Measurements from ENCODE around the gene PNP. TPM values are rescaled to one million over a fixed set of nuclear protein-coding genes. Genes with fewer than 3 reads are reported as not detected.

PNP gene
- total and polyA plus RNA-seq, 2 donors (not counting 3 experiments of a cell fraction or from before 2014, with no cell fraction given): 245 to 271 TPM

DNA sequence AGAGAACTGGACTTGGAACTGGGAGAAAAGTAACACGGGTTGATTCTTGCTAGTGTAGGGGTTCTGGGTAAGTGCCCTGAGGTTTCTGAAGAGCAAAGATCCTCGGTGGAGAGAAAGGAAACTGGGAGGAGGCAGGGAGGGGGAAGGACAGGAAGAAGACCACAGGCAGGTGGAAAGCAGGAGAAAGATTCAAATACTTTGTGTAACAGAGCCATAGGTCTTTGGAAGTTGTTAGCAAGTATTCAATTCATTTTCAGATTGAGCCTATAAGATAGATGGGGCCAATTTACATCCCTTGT lies 1.3 kb downstream of the PNP start:
- intact Hi-C loops (cut with micrococcal nuclease) (no loop called here), dilution Hi-C loops (cut with MboI; ENCODE audit: extremely low pct_ligation_motif_present, low sequenced_read_pairs) (loop anchor here (10.0 kb wide), 1 partner anchor 116 kb away; no protein-coding TSS in a partner anchor)
- H3K27ac ChIP-seq (ENCODE audit: insufficient read depth, low read depth, low read length): peak overlapping the region; percentile 76
- H2AFZ ChIP-seq (ENCODE audit: low read depth, low read length): no peak overlapping the region
- peaks cover 59% of the 10 kb centered on the region for H3K79me2 ChIP-seq (ENCODE audit: control insufficient read depth, insufficient read depth, low read length)
- H3K9me3 ChIP-seq (replicated peaks; ENCODE audit: control insufficient read depth, insufficient read depth, low read length): no peaks in the 10 kb centered on the region
- peaks cover 16 to 17% of the 10 kb centered on the region in 2 experiments for H3K36me3 ChIP-seq (ENCODE audit: control insufficient read depth in 2 of 2, extremely low read depth in 1 of 2, insufficient read depth in 2 of 2, low read length in 2 of 2)
- H3K9ac ChIP-seq (replicated peaks; ENCODE audit: extremely low read depth, insufficient read depth, low read length): peak overlapping the region; percentile 83
- TF ChIP-seq, protein P1, sequence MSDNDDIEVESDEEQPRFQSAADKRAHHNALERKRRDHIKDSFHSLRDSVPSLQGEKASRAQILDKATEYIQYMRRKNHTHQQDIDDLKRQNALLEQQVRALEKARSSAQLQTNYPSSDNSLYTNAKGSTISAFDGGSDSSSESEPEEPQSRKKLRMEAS (IDR thresholded peaks at IDR 0.05; ENCODE audit: insufficient read depth, insufficient read length): no peak
- TF ChIP-seq, protein P2, sequence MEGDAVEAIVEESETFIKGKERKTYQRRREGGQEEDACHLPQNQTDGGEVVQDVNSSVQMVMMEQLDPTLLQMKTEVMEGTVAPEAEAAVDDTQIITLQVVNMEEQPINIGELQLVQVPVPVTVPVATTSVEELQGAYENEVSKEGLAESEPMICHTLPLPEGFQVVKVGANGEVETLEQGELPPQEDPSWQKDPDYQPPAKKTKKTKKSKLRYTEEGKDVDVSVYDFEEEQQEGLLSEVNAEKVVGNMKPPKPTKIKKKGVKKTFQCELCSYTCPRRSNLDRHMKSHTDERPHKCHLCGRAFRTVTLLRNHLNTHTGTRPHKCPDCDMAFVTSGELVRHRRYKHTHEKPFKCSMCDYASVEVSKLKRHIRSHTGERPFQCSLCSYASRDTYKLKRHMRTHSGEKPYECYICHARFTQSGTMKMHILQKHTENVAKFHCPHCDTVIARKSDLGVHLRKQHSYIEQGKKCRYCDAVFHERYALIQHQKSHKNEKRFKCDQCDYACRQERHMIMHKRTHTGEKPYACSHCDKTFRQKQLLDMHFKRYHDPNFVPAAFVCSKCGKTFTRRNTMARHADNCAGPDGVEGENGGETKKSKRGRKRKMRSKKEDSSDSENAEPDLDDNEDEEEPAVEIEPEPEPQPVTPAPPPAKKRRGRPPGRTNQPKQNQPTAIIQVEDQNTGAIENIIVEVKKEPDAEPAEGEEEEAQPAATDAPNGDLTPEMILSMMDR (IDR thresholded peaks at IDR 0.05; ENCODE audit: extremely low read depth in 1 of 2, insufficient read depth in 1 of 2, low read depth in 1 of 2, low read length in 2 of 2): no peak
- TF ChIP-seq JUN (IDR thresholded peaks at IDR 0.05; ENCODE audit: borderline replicate concordance, insufficient read depth, insufficient read length, low read depth): no peak
- peaks cover 0 to 2% of the 10 kb centered on the region in 2 experiments for H3K27me3 ChIP-seq (ENCODE audit: control insufficient read depth in 2 of 2, insufficient read depth in 2 of 2, low read length in 2 of 2)
- POLR2A ChIA-PET: interaction anchor here (1.2 to 4.2 kb wide), 9 partner anchors 9 to 213 kb away, joined by 3 to 32 read pairs (median 9); partner anchors contain the start of genes APEX1, OSGEP, PARP2 and PIP4P1
- no peaks in the 10 kb centered on the region for H3K9me1 ChIP-seq (replicated peaks; ENCODE audit: control insufficient read depth, extremely low read depth, insufficient read depth, low read length)
- H3K4me2 ChIP-seq (ENCODE audit: insufficient read depth, low read length): peak overlapping the region; percentile 94
- peak overlapping the region; percentile 60 to 94 (median 77) for H3K4me3 ChIP-seq (replicated peaks in 1 of 3; ENCODE audit: insufficient read depth in 1 of 3, low read depth in 1 of 3, low read length in 3 of 3)
- DNase-seq (ENCODE audit: low read depth, low spot score) (no peak), FAIRE-seq (peak; percentile 43)
- CTCF ChIA-PET: interaction anchor here (1.4 to 2.7 kb wide), 4 partner anchors 12 to 136 kb away, joined by 4 to 16 read pairs (median 4); no protein-coding TSS in a partner anchor
- BruUV-seq (replicated peaks): no TSS peak
- H4K20me1 ChIP-seq (replicated peaks; ENCODE audit: control insufficient read depth, extremely low read depth, insufficient read depth, low read length): no peaks in the 10 kb centered on the region
- peaks cover 24% of the 10 kb centered on the region for H3K4me1 ChIP-seq (ENCODE audit: control insufficient read depth, extremely low read depth, insufficient read depth, low read length)

- Histone ChIP-seq H3K4me1 (ENCODE audit: control insufficient read depth, extremely low read depth, insufficient read depth, low read length) (peaks cover 40% of the 10 kb centered on the region), H3K9me1 (replicated peaks; ENCODE audit: control insufficient read depth, extremely low read depth, insufficient read depth, low read length) (no peaks in the 10 kb centered on the region), H3K4me2 (ENCODE audit: insufficient read depth, low read length) (no peak overlapping the region), H2AFZ (ENCODE audit: low read depth, low read length) (no peak overlapping the region), H3K9me3 (replicated peaks; ENCODE audit: control insufficient read depth, insufficient read depth, low read length) (no peaks in the 10 kb centered on the region), H3K4me3 (replicated peaks in 1 of 3; ENCODE audit: insufficient read depth in 1 of 3, low read depth in 1 of 3, low read length in 3 of 3) (no peak overlapping the region), H3K36me3 (ENCODE audit: control insufficient read depth in 2 of 2, extremely low read depth in 1 of 2, insufficient read depth in 2 of 2, low read length in 2 of 2) (peaks cover 25 to 27% of the 10 kb centered on the region in 2 experiments), H3K27me3 (ENCODE audit: control insufficient read depth in 2 of 2, insufficient read depth in 2 of 2, low read length in 2 of 2) (no peaks in the 10 kb centered on the region), H3K79me2 (ENCODE audit: control insufficient read depth, insufficient read depth, low read length) (peaks cover 59% of the 10 kb centered on the region), H4K20me1 (replicated peaks; ENCODE audit: control insufficient read depth, extremely low read depth, insufficient read depth, low read length) (no peaks in the 10 kb centered on the region), H3K9ac (replicated peaks; ENCODE audit: extremely low read depth, insufficient read depth, low read length) (no peak overlapping the region), H3K27ac (ENCODE audit: insufficient read depth, low read depth, low read length) (no peak overlapping the region)
- ChIA-PET POLR2A (interaction anchor here (1.0 kb wide), 1 partner anchor 130 kb away, joined by 3 read pairs; no protein-coding TSS in a partner anchor), CTCF (interaction anchor here (1.4 kb wide), 1 partner anchor 11 kb away, joined by 4 read pairs; the partner anchor contains the start of gene PIP4P1)
- FAIRE-seq (no peak), DNase-seq (ENCODE audit: low read depth, low spot score) (no peak)
- dilution Hi-C loops (cut with MboI; ENCODE audit: extremely low pct_ligation_motif_present, low sequenced_read_pairs): loop anchor here (10.0 kb wide), 1 partner anchor 118 kb away; no protein-coding TSS in a partner anchor
- intact Hi-C loops (cut with micrococcal nuclease): no loop called here
- TF ChIP-seq FOS (IDR thresholded peaks at IDR 0.05; ENCODE audit: borderline replicate concordance, insufficient read depth, low read length) (no peak), EZH2 (IDR thresholded peaks at IDR 0.05; ENCODE audit: borderline replicate concordance, low read depth, low read length, severe bottlenecking) (no peak), POLR2AphosphoS5 (IDR thresholded peaks at IDR 0.05; ENCODE audit: insufficient read depth, low read depth, low read length) (no peak), GATA2 (IDR thresholded peaks at IDR 0.05; ENCODE audit: insufficient read depth, insufficient read length, low read depth, low read length) (no peak), POLR2A (IDR thresholded peaks at IDR 0.05; ENCODE audit: low read depth, low read length) (no peak), MYC (IDR thresholded peaks at IDR 0.05; ENCODE audit: low read depth, low read length) (no peak), JUN (IDR thresholded peaks at IDR 0.05; ENCODE audit: borderline replicate concordance, insufficient read depth, insufficient read length, low read depth) (no peak)
- TF ChIP-seq, protein P1 (IDR thresholded peaks at IDR 0.05; ENCODE audit: insufficient read depth, insufficient read length): no peak
- TF ChIP-seq, protein P2 (IDR thresholded peaks at IDR 0.05; ENCODE audit: extremely low read depth in 1 of 2, insufficient read depth in 1 of 2, low read depth in 1 of 2, low read length in 2 of 2): no peak
- no TSS peak for BruUV-seq (replicated peaks)
These were observed 3.4 kb downstream of the PNP start for GRCh38 chr14:20472536-20473169.
